Measurements from ENCODE around the gene VAV1. TPM values are rescaled to one million over a fixed set of nuclear protein-coding genes. Genes with fewer than 3 reads are reported as not detected.

The VAV1 gene
- total and polyA plus RNA-seq, 2 donors (not counting 1 experiment from before 2014, with no cell fraction given): 62.7 to 98.8 TPM

DNA sequence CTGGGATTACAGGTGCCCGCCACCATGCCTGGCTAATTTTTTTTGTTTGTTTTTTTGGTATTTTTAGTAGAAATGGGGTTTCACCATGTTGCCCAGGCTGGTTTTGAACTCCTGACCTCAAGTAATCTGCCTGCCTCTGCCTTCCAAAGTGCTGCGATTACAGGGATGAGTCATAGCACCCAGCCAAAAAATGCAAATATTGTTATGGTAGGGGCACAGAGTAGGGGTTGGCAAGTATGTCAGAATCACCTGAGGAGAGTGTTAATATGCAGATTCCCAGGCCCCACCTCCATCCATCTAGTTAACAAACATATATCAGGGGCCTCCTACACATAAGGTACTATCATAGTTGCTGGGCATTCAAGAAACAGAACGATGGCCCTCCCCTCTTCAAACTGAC lies 44.7 kb downstream of the VAV1 start:
- H3K36me3 ChIP-seq (replicated peaks in 1 of 2; ENCODE audit: control extremely low read depth in 1 of 2, control insufficient read depth in 1 of 2, extremely low read depth in 1 of 2, insufficient read depth in 2 of 2, low read length in 1 of 2): peaks cover 5 to 41% of the 10 kb centered on the region in 2 experiments
- no peaks in the 10 kb centered on the region for H3K27me3 Mint-ChIP-seq
- H2AFZ ChIP-seq (ENCODE audit: insufficient read depth, low read depth, low read length, poor library complexity, severe bottlenecking): no peak overlapping the region
- CTCF ChIA-PET: no interaction called here
- H3K27ac ChIP-seq (ENCODE audit: low read length in 2 of 2): no peak overlapping the region
- H3K4me3 Mint-ChIP-seq: no peak overlapping the region
- no peak for TF ChIP-seq EZH2 (IDR thresholded peaks at IDR 0.05; ENCODE audit: borderline replicate concordance, insufficient read depth, low read depth, low read length, poor library complexity, severe bottlenecking)
- TF ChIP-seq, protein P1, sequence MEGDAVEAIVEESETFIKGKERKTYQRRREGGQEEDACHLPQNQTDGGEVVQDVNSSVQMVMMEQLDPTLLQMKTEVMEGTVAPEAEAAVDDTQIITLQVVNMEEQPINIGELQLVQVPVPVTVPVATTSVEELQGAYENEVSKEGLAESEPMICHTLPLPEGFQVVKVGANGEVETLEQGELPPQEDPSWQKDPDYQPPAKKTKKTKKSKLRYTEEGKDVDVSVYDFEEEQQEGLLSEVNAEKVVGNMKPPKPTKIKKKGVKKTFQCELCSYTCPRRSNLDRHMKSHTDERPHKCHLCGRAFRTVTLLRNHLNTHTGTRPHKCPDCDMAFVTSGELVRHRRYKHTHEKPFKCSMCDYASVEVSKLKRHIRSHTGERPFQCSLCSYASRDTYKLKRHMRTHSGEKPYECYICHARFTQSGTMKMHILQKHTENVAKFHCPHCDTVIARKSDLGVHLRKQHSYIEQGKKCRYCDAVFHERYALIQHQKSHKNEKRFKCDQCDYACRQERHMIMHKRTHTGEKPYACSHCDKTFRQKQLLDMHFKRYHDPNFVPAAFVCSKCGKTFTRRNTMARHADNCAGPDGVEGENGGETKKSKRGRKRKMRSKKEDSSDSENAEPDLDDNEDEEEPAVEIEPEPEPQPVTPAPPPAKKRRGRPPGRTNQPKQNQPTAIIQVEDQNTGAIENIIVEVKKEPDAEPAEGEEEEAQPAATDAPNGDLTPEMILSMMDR (IDR thresholded peaks at IDR 0.05): no peak
- no peak for DNase-seq
- peaks cover 39% of the 10 kb centered on the region for H3K4me1 Mint-ChIP-seq
- peaks cover 3% of the 10 kb centered on the region for H3K9me3 Mint-ChIP-seq (ENCODE audit: insufficient read depth)
- no peak overlapping the region for H3K9ac ChIP-seq (ENCODE audit: low read length)
- H3K4me2 ChIP-seq (replicated peaks; ENCODE audit: low read depth, low read length, poor library complexity, severe bottlenecking): no peak overlapping the region
- H3K27ac Mint-ChIP-seq: peak overlapping the region; percentile 12
- H4K20me1 ChIP-seq (ENCODE audit: control insufficient read depth, insufficient read depth, low read length, poor library complexity, severe bottlenecking): peaks cover 97% of the 10 kb centered on the region
- POLR2A ChIA-PET: no interaction called here
- ATAC-seq (ENCODE audit: low read depth): no peak
- WGBS (ENCODE audit: insufficient coverage): no CpG with 5 or more reads among the region's 3 CpGs
- H3K4me1 ChIP-seq (ENCODE audit: control insufficient read depth in 2 of 2, insufficient read depth in 2 of 2, low read length in 2 of 2): peaks cover 9 to 16% of the 10 kb centered on the region in 2 donors
- intact Hi-C loops (cut with micrococcal nuclease): no loop called here
- peaks cover 0 to 17% (median 1%) of the 10 kb centered on the region in 3 donors for H3K9me3 ChIP-seq (ENCODE audit: control extremely low read depth in 1 of 3, control insufficient read depth in 2 of 3, insufficient read depth in 1 of 3, low read length in 2 of 3)
- H3K27me3 ChIP-seq (replicated peaks in 1 of 4; ENCODE audit: control extremely low read depth in 1 of 4, control insufficient read depth in 3 of 4, insufficient read depth in 4 of 4, low read length in 3 of 4): no peaks in the 10 kb centered on the region
- peaks cover 100% of the 10 kb centered on the region for H3K79me2 ChIP-seq (ENCODE audit: control insufficient read depth, insufficient read depth, low read length)
- no peak overlapping the region for H3K4me3 ChIP-seq (ENCODE audit: control extremely low read depth in 1 of 5, extremely low read depth in 1 of 5, insufficient read depth in 1 of 5, low read depth in 2 of 5, low read length in 4 of 5)

DNA sequence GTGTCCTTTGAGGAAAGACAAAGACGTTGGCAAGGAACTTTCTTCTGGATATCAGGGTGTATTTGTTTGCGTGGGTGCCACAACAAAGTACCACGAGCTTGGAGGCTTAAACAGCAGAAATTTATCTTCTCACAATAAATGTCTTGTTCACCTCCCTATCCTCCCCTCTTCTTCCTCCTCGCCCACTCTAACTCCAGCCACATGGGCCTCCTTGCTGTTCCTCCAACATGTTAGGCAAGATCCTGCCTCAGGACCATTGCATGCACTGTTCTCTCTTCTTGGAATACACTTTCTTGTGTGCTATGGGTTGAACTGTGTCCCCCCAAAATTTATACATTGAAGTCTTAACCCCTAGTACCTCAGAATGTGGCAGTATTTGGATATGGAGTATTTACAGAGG lies 45.7 kb downstream of the VAV1 start:
- Mint-ChIP-seq H3K4me3 (no peak overlapping the region), H3K4me1 (peaks cover 30% of the 10 kb centered on the region), H3K27ac (peak overlapping the region; percentile 38), H3K27me3 (no peaks in the 10 kb centered on the region), H3K9me3 (ENCODE audit: insufficient read depth) (peaks cover 3% of the 10 kb centered on the region)
- intact Hi-C loops (cut with micrococcal nuclease): no loop called here
- Histone ChIP-seq H3K4me3 (ENCODE audit: control extremely low read depth in 1 of 5, extremely low read depth in 1 of 5, insufficient read depth in 1 of 5, low read depth in 2 of 5, low read length in 4 of 5) (no peak overlapping the region), H3K79me2 (ENCODE audit: control insufficient read depth, insufficient read depth, low read length) (peaks cover 92% of the 10 kb centered on the region), H3K4me2 (replicated peaks; ENCODE audit: low read depth, low read length, poor library complexity, severe bottlenecking) (no peak overlapping the region), H3K9ac (ENCODE audit: low read length) (no peak overlapping the region), H3K27ac (ENCODE audit: low read length in 2 of 2) (no peak overlapping the region), H3K27me3 (replicated peaks in 1 of 4; ENCODE audit: control extremely low read depth in 1 of 4, control insufficient read depth in 3 of 4, insufficient read depth in 4 of 4, low read length in 3 of 4) (no peaks in the 10 kb centered on the region), H4K20me1 (ENCODE audit: control insufficient read depth, insufficient read depth, low read length, poor library complexity, severe bottlenecking) (peaks cover 90% of the 10 kb centered on the region), H3K36me3 (replicated peaks in 1 of 2; ENCODE audit: control extremely low read depth in 1 of 2, control insufficient read depth in 1 of 2, extremely low read depth in 1 of 2, insufficient read depth in 2 of 2, low read length in 1 of 2) (peaks cover 5 to 44% of the 10 kb centered on the region in 2 experiments), H2AFZ (ENCODE audit: insufficient read depth, low read depth, low read length, poor library complexity, severe bottlenecking) (no peak overlapping the region), H3K4me1 (ENCODE audit: control insufficient read depth in 2 of 2, insufficient read depth in 2 of 2, low read length in 2 of 2) (peaks cover 6 to 12% of the 10 kb centered on the region in 2 donors), H3K9me3 (ENCODE audit: control extremely low read depth in 1 of 3, control insufficient read depth in 2 of 3, insufficient read depth in 1 of 3, low read length in 2 of 3) (peaks cover 0 to 14% (median 1%) of the 10 kb centered on the region in 3 donors)
- 100% methylated on average over 2 of the region's 4 CpGs for WGBS (ENCODE audit: insufficient coverage)
- DNase-seq: no peak
- no peak for ATAC-seq (ENCODE audit: low read depth)
- POLR2A ChIA-PET: no interaction called here
- no peak for TF ChIP-seq EZH2 (IDR thresholded peaks at IDR 0.05; ENCODE audit: borderline replicate concordance, insufficient read depth, low read depth, low read length, poor library complexity, severe bottlenecking)
- TF ChIP-seq, protein P1 (IDR thresholded peaks at IDR 0.05): no peak
- CTCF ChIA-PET: interaction anchor here (1.4 kb wide), 1 partner anchor 10 kb away, joined by 3 read pairs; no protein-coding TSS in a partner anchor
